ENCODE results near the gene HELB. TPM values are rescaled to one million over a fixed set of nuclear protein-coding genes. Genes with fewer than 3 reads are reported as not detected.
A peak's percentile ranks its signal among the peaks of the same experiment; 100 is the strongest.

The HELB gene
- total and polyA plus RNA-seq, 2 of the 8 experiments (the other 6 are each of a cell fraction or from before 2014, with no cell fraction given) = 1.8 to 7.6 TPM

DNA sequence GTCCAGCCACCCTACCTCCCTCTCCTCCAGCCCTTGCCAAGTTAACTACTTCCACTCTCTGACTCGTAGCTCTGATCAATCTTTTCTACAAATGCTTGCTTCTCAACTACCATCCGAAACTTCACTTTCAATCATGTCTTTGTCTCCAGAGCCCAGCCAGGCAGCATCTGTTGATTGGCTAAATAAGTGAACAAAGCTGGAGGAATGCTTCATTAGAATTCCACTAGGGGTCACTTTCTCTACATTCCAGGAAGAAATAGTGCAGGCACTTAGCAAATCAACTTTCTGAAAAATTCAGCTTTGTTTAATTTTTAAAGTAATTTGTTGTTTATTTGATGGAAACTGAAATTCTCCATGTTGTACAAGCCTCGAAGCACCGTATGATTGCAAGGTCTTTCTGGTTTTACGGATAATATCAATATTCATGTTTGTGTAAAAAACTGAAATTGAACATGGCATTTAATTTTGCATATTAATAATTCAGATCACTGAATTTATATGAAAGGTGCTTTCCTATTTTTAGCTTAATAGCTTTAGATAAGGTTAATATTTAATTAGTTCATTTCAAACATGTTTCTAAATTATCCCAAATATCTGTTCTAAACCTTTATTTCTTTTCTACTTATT is 32.4 kb upstream of the HELB start:
- Histone ChIP-seq H2BK15ac (ENCODE audit: low read length) (peak overlapping the region; percentile 99; the same call in 1 of the 2 replicates), H3K4me2 (ENCODE audit: insufficient read depth in 1 of 2, low read depth in 2 of 2, low read length in 2 of 2) (no peak overlapping the region), H3K79me1 (ENCODE audit: low read depth, low read length) (no peaks in the 10 kb centered on the region), H3K27ac (ENCODE audit: low read depth, low read length) (no peak overlapping the region), H3K79me2 (ENCODE audit: control insufficient read depth in 1 of 2, insufficient read depth in 2 of 2, low read length in 2 of 2) (no peaks in the 10 kb centered on the region), H4K20me1 (replicated peaks in 1 of 2; ENCODE audit: control insufficient read depth in 1 of 2, insufficient read depth in 2 of 2, low read length in 2 of 2) (no peaks in the 10 kb centered on the region), H3K14ac (ENCODE audit: insufficient read length) (no peak overlapping the region), H3K9me3 (ENCODE audit: insufficient read depth in 2 of 2, low read depth in 1 of 2, low read length in 1 of 2) (no peaks in the 10 kb centered on the region), H3K18ac (ENCODE audit: extremely low read depth, low read length) (no peak overlapping the region), H4K5ac (ENCODE audit: insufficient read length, low read depth, low read length) (peak overlapping the region; percentile 54), H3K36me3 (ENCODE audit: control insufficient read depth in 2 of 4, insufficient read depth in 4 of 4, low read length in 3 of 4) (no peaks in the 10 kb centered on the region), H3K9ac (replicated peaks in 1 of 4; ENCODE audit: extremely low read depth in 1 of 4, low read depth in 3 of 4, low read length in 3 of 4) (no peak overlapping the region), H2AFZ (ENCODE audit: low read length) (peak overlapping the region; percentile 99), H4K8ac (ENCODE audit: extremely low read depth, insufficient read depth, low read length) (no peak overlapping the region; the same call in 1 of the 2 replicates), H3K23ac (ENCODE audit: insufficient read length) (no peak overlapping the region), H3K4me3 (ENCODE audit: extremely low read depth in 1 of 4, insufficient read depth in 2 of 4, low read depth in 3 of 4, low read length in 4 of 4) (no peak overlapping the region), H2BK5ac (ENCODE audit: low read depth, low read length) (0 out of 2 replicates have a peak overlapping the region, but pooled peaks have one; percentile 4), H2BK12ac (ENCODE audit: low read depth, low read length) (peak overlapping the region; percentile 86; the same call in 1 of the 2 replicates), H2BK20ac (ENCODE audit: low read length) (no peak overlapping the region), H3K56ac (replicated peaks; ENCODE audit: insufficient read length, low read depth, low read length) (no peak overlapping the region), H3K4ac (replicated peaks; ENCODE audit: insufficient read length, low read depth, low read length) (peak overlapping the region; percentile 64), H3K23me2 (ENCODE audit: low read depth, low read length) (no peaks in the 10 kb centered on the region), H3K27me3 (replicated peaks in 1 of 4; ENCODE audit: control insufficient read depth in 3 of 4, extremely low read depth in 1 of 4, insufficient read depth in 3 of 4, low read length in 3 of 4) (no peaks in the 10 kb centered on the region), H2AK5ac (ENCODE audit: low read depth, low read length) (no peak overlapping the region), H2BK120ac (replicated peaks; ENCODE audit: low read depth, low read length) (no peak overlapping the region), H4K91ac (replicated peaks; ENCODE audit: insufficient read length, low read length) (no peak overlapping the region), H3K4me1 (replicated peaks in 1 of 4; ENCODE audit: control insufficient read depth in 3 of 4, insufficient read depth in 4 of 4, low read length in 3 of 4) (peaks cover 0 to 4% (median 1%) of the 10 kb centered on the region in 4 experiments; a peak in 2 of 7 replicates)
- FAIRE-seq = peak; percentile 36
- TF ChIP-seq TEAD4 (IDR thresholded peaks at IDR 0.05; ENCODE audit: low read depth, low read length) (peak; percentile 91), RAD21 (IDR thresholded peaks at IDR 0.05 in 1 of 2, conservative IDR thresholded peaks at IDR 0.05 in 1 of 2; ENCODE audit: low read depth in 2 of 2, low read length in 2 of 2) (peak; percentile 47 to 58; a peak in 3 of 4 replicates), HDAC6 (IDR thresholded peaks at IDR 0.05; ENCODE audit: low read depth, low read length) (no peak), TBP (IDR thresholded peaks at IDR 0.05; ENCODE audit: low read depth, low read length) (no peak)
- TF ChIP-seq, protein P1, sequence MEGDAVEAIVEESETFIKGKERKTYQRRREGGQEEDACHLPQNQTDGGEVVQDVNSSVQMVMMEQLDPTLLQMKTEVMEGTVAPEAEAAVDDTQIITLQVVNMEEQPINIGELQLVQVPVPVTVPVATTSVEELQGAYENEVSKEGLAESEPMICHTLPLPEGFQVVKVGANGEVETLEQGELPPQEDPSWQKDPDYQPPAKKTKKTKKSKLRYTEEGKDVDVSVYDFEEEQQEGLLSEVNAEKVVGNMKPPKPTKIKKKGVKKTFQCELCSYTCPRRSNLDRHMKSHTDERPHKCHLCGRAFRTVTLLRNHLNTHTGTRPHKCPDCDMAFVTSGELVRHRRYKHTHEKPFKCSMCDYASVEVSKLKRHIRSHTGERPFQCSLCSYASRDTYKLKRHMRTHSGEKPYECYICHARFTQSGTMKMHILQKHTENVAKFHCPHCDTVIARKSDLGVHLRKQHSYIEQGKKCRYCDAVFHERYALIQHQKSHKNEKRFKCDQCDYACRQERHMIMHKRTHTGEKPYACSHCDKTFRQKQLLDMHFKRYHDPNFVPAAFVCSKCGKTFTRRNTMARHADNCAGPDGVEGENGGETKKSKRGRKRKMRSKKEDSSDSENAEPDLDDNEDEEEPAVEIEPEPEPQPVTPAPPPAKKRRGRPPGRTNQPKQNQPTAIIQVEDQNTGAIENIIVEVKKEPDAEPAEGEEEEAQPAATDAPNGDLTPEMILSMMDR (IDR thresholded peaks at IDR 0.05; ENCODE audit: control extremely low read depth in 1 of 3, insufficient read depth in 1 of 3, low read depth in 1 of 3, low read length in 3 of 3) = peak in 2 of 3 experiments; percentile 41 to 62; a peak in 2 of 4 replicates
- DNase-seq (ENCODE audit: low read depth in 1 of 2, low spot score in 2 of 2) = no peak
- CTCF ChIA-PET (ENCODE audit: partially characterized antibody) = interaction anchor here (0.8 to 3.3 kb wide), 27 partner anchors 9 to 425 kb away, joined by 3 to 22 read pairs (median 4); partner anchors contain the start of gene HELB
- POLR2A ChIA-PET (ENCODE audit: partially characterized antibody) = interaction anchor here (0.7 to 1.2 kb wide), 2 partner anchors 15 to 27 kb away, joined by 3 read pairs; no protein-coding TSS in a partner anchor
- 86% methylated on average over 5 of the region's 5 CpGs; no CpG with 5 or more reads in 1 of the 2 experiments for WGBS, 2 experiments (ENCODE audit: extremely low coverage in 1 of 2, insufficient coverage in 1 of 2, insufficient read length in 1 of 2, insufficient replicate concordance in 2 of 2, low coverage in 1 of 2, low lambda C conversion rate in 2 of 2, missing lambda C conversion rate in 1 of 2)
